HepG2 (cell line): ENCODE results near the gene TAS2R43. TPM values are rescaled to one million over a fixed set of nuclear protein-coding genes. Genes with fewer than 3 reads are reported as not detected.
A peak's percentile ranks its signal among the peaks of the same experiment; 100 is the strongest.

Experiments
- ATAC-seq: fragments of 200-7000 bp; cut with Tn5 transposase; 3 replicates; pipeline ENCODE4 v1.9.1; 2020; ENCODE audit warnings: mild to moderate bottlenecking, moderate library complexity
- BruUV-seq: library from RNA; stranded (reverse); fragments of 400-500 nt; replicated peaks from 2 replicates; lab custom pipeline; 2021; lab: Mats Ljungman, UMichigan
- CTCF ChIA-PET: fragments of 300-600 bp; formaldehyde crosslinking; extraction: SDS; loops from one replicate; lab custom pipeline; 2021; ENCODE audit warnings: low total read pairs, inconsistent platforms, low intra/inter-chr PET ratio; lab: Yijun Ruan, JAX
- POLR2A ChIA-PET: fragments of 350-600 bp; sonication (Branson Sonifier 250); formaldehyde crosslinking; loops from one replicate; lab custom pipeline; 2020; ENCODE audit warnings: antibody characterized with exemption, inconsistent platforms; lab: Yijun Ruan, JAX
- DNase-seq: peaks from one replicate; pipeline ENCODE4 v3.0.0-alpha.2; 2015; ENCODE audit warnings: low spot score
- FAIRE-seq: peaks from 3 replicates; lab custom pipeline; 2011; peaks lifted over from hg19 to GRCh38; lab: Jason Lieb, UNC
- H2AFZ ChIP-seq: one replicate; pipeline ENCODE4 v1.6.1; 2011; ENCODE audit warnings: low read length, inconsistent platforms
- H3K27ac ChIP-seq: fragments of 300-600 bp; 3 replicates; pipeline ENCODE4 v1.8.0; 2011; ENCODE audit warnings: mixed run types, mild to moderate bottlenecking, mixed read lengths, low read length, inconsistent platforms; ENCODE audit not compliant: insufficient read depth; ENCODE audit errors: extremely low read length
- H3K27me3 ChIP-seq, 2 experiments: fragments of 200-600 bp in 1 of 2; 2 replicates in 1 of 2; 3 replicates in 1 of 2; pipeline versions ENCODE4 v1.6.0 to v1.8.0; 2011; ENCODE audit warnings: low read length in 2 of 2, mild to moderate bottlenecking in 2 of 2, moderate library complexity in 2 of 2, inconsistent platforms in 1 of 2; ENCODE audit not compliant: insufficient read depth in 2 of 2, control insufficient read depth in 1 of 2
- H3K36me3 ChIP-seq, 2 experiments: fragments of 200-600 bp in 1 of 2; replicated peaks in 1 of 2; 2 replicates in 1 of 2; 3 replicates in 1 of 2; pipeline versions ENCODE4 v1.5.1 to v1.8.0; 2011; ENCODE audit warnings: low read length in 2 of 2, inconsistent platforms in 1 of 2; ENCODE audit not compliant: insufficient read depth in 2 of 2, control insufficient read depth in 1 of 2
- H3K4me1 ChIP-seq: 2 replicates; pipeline ENCODE4 v1.5.1; 2012; ENCODE audit warnings: low read length, inconsistent platforms; ENCODE audit not compliant: insufficient read depth
- H3K4me2 ChIP-seq: 2 replicates; pipeline ENCODE4 v1.6.0; 2011; ENCODE audit warnings: low read depth, low read length, inconsistent platforms
- H3K4me3 ChIP-seq, 3 experiments: fragments of 200-600 bp in 1 of 3; sonication (generic), shearing (Covaris generic) in 1 of 3; replicated peaks in 1 of 3; 2 replicates each; pipeline ENCODE4 v1.5.1; 2011 to 2016; ENCODE audit warnings: low read length in 3 of 3, inconsistent platforms in 2 of 3, low read depth in 2 of 3, mild to moderate bottlenecking in 2 of 3, control low read depth in 1 of 3, mixed read lengths in 1 of 3; ENCODE audit not compliant: insufficient read depth in 1 of 3
- H3K79me2 ChIP-seq: one replicate; pipeline ENCODE4 v1.6.1; 2011; ENCODE audit warnings: low read length, inconsistent platforms; ENCODE audit not compliant: insufficient read depth
- H3K9ac ChIP-seq: 2 replicates; pipeline ENCODE4 v1.6.0; 2011; ENCODE audit warnings: mild to moderate bottlenecking, low read depth, low read length, inconsistent platforms; ENCODE audit not compliant: insufficient read depth
- H3K9me3 ChIP-seq: 2 replicates; pipeline ENCODE4 v1.5.1; 2012; ENCODE audit warnings: mild to moderate bottlenecking, low read length
- H4K20me1 ChIP-seq: 2 replicates; pipeline ENCODE4 v1.6.0; 2011; ENCODE audit warnings: inconsistent platforms, mild to moderate bottlenecking, low read length, moderate library complexity; ENCODE audit not compliant: insufficient read depth
- DR1 ChIP-seq: sonication (generic); formaldehyde crosslinking; IDR thresholded peaks from 2 replicates; pipeline ENCODE4 v1.8.0; 2021; ENCODE audit warnings: mild to moderate bottlenecking, missing genetic modification reagents, inconsistent platforms
- FOXK2 ChIP-seq: fragments of 450-650 bp; IDR thresholded peaks from 2 replicates; pipeline ENCODE4 v1.6.1; 2016
- MAFF ChIP-seq: IDR thresholded peaks from 2 replicates; pipeline ENCODE4 v1.6.1; 2011; ENCODE audit warnings: low read depth, low read length, improper control_type of control experiment
- MAFK ChIP-seq, 2 experiments: IDR thresholded peaks in 1 of 2; conservative IDR thresholded peaks in 1 of 2; 2 replicates each; pipeline ENCODE4 v1.6.1; 2011; ENCODE audit warnings: improper control_type of control experiment in 2 of 2, low read length in 2 of 2
- MYNN ChIP-seq: sonication (generic); formaldehyde crosslinking; IDR thresholded peaks from 2 replicates; pipeline ENCODE4 v1.4.0; 2020; ENCODE audit warnings: mild to moderate bottlenecking, low read depth, missing genetic modification reagents
- ZNF580 ChIP-seq: IDR thresholded peaks from 2 replicates; pipeline ENCODE4 v1.6.1; 2016; ENCODE audit warnings: low read depth, borderline replicate concordance
- WGBS: methylation state at CpG from one replicate; pipeline ENCODE4 v1.1.6; 2017; ENCODE audit warnings: low lambda C conversion rate; 5-methylcytosine and 5-hydroxymethylcytosine counted together
- in situ Hi-C: cut with HindIII; loops from 2 replicates; pipeline ENCODE4 v1.10.0; 2017; ENCODE audit warnings: low pct_unique_long_range_greater_than_20kb; ENCODE audit not compliant: extremely low pct_ligation_motif_present
- intact Hi-C: fragments of 100-400 bp; cut with micrococcal nuclease; formaldehyde crosslinking; loops from one replicate; pipeline ENCODE4 v1.10.0; 2022; ENCODE audit not compliant: unreplicated experiment
- polyA plus RNA-seq, 8 experiments: library from polyadenylated mRNA; depleted of rRNA in 3 of 8; stranded (reverse) in 7 of 8; unstranded in 1 of 8; fragments of >200 nt; fragmentation: Illumina TruSeq in 4 of 8; extraction: Trizol in 4 of 8; gene quantifications; 2 replicates each; pipeline versions ENCODE4 v1.2.1 to v1.2.3, GENCODE V29; 2011 to 2016; ENCODE audit warnings: low read depth in 4 of 8, missing spikeins in 1 of 8, mixed read lengths in 1 of 8; ENCODE audit not compliant: insufficient read depth in 1 of 8
- total RNA-seq, 5 experiments: library from RNA; depleted of rRNA; stranded (reverse); fragments of >200 nt; fragmentation: Illumina TruSeq; extraction: Trizol; gene quantifications; 2 replicates each; pipeline ENCODE4 v1.2.3, GENCODE V29; 2016; ENCODE audit warnings: low read depth in 1 of 5

The TAS2R43 gene
- total and polyA plus RNA-seq, 2 of the 13 experiments (the other 11 are each of a cell fraction or from before 2014, with no cell fraction given) = 0.15 to 1.7 TPM

GRCh38 chr12:11081987-11082386, 10.1 kb downstream of the TAS2R43 start:
- intact Hi-C loops = no loop called here
- Histone ChIP-seq H3K79me2 (no peaks in the 10 kb centered on the region), H3K36me3 (no peaks in the 10 kb centered on the region), H3K9ac (no peak overlapping the region), H3K27me3 (no peaks in the 10 kb centered on the region), H3K4me2 (no peak overlapping the region), H3K27ac (no peak overlapping the region), H3K4me1 (no peaks in the 10 kb centered on the region), H3K4me3 (no peak overlapping the region), H3K9me3 (peaks cover 9% of the 10 kb centered on the region), H4K20me1 (no peaks in the 10 kb centered on the region), H2AFZ (no peak overlapping the region)
- POLR2A ChIA-PET = no interaction called here
- ATAC-seq (no peak), FAIRE-seq (no peak), DNase-seq (no peak)
- BruUV-seq = no TSS peak
- peak; percentile 81 for TF ChIP-seq MAFF
- TF ChIP-seq ZNF580 = no peak
- TF ChIP-seq MAFK (conservative IDR thresholded peaks at IDR 0.05 in 1 of 2, IDR thresholded peaks at IDR 0.05 in 1 of 2; ENCODE audit: low read length in 2 of 2) = peak; percentile 39 to 85; a peak in 3 of 4 replicates
- in situ Hi-C loops = no loop called here
- 100% methylated on average over 2 of the region's 2 CpGs for WGBS
- CTCF ChIA-PET = no interaction called here

GRCh38 chr12:11078246-11078645, 13.9 kb downstream of the TAS2R43 start:
- H4K20me1 ChIP-seq = no peaks in the 10 kb centered on the region
- ChIA-PET POLR2A (no interaction called here), CTCF (no interaction called here)
- ATAC-seq = no peak
- in situ Hi-C loops (no loop called here), intact Hi-C loops (no loop called here)
- no peaks in the 10 kb centered on the region for H3K27me3 ChIP-seq
- H3K9me3 ChIP-seq = peaks cover 9% of the 10 kb centered on the region
- H3K27ac ChIP-seq = no peak overlapping the region
- H3K4me1 ChIP-seq = no peaks in the 10 kb centered on the region
- H3K4me2 ChIP-seq = no peak overlapping the region
- BruUV-seq = no TSS peak
- DNase-seq = no peak
- FAIRE-seq = no peak
- H3K4me3 ChIP-seq = no peak overlapping the region
- no peak for TF ChIP-seq MYNN (CRISPR knock-in tag)
- no peak for TF ChIP-seq FOXK2
- TF ChIP-seq DR1 (CRISPR knock-in tag) = no peak
- no peaks in the 10 kb centered on the region for H3K36me3 ChIP-seq
- H2AFZ ChIP-seq = no peak overlapping the region
- H3K9ac ChIP-seq = no peak overlapping the region
- 95% methylated on average over 1 of the region's 1 CpG for WGBS
- no peaks in the 10 kb centered on the region for H3K79me2 ChIP-seq
